Lower lobe of right lung (tissue), 2 donors: ENCODE measurements around the gene PRDM16. TPM values are rescaled to one million over a fixed set of nuclear protein-coding genes. Genes with fewer than 3 reads are reported as not detected.

Source experiments
- ATAC-seq, 2 donors: fragments of 200-7000 bp; cut with Tn5 transposase; one replicate each; pipeline ENCODE4 v1.9.1; 2020 to 2022; ENCODE audit warnings: mild to moderate bottlenecking in 2 of 2, moderate library complexity in 2 of 2
- DNase-seq: peaks from one replicate; pipeline ENCODE4 v3.0.0-alpha.2; 2020
- H3K27ac ChIP-seq: fragments of 200-600 bp; one replicate; pipeline ENCODE4 v1.8.0; 2022
- H3K27me3 ChIP-seq: fragments of 200-600 bp; one replicate; pipeline ENCODE4 v1.8.0; 2022; ENCODE audit warnings: low read depth
- H3K36me3 ChIP-seq: fragments of 200-600 bp; one replicate; pipeline ENCODE4 v1.8.0; 2022; ENCODE audit warnings: mild to moderate bottlenecking
- H3K4me1 ChIP-seq: fragments of 200-600 bp; one replicate; pipeline ENCODE4 v1.8.0; 2022
- H3K4me3 ChIP-seq: fragments of 200-600 bp; one replicate; pipeline ENCODE4 v1.8.0; 2022; ENCODE audit warnings: mild to moderate bottlenecking
- H3K9me3 ChIP-seq: fragments of 200-600 bp; one replicate; pipeline ENCODE4 v1.8.0; 2022
- intact Hi-C: fragments of 100-400 bp; cut with DNase I; formaldehyde crosslinking; loops from one replicate; pipeline ENCODE4 v1.11.0; 2022
- total RNA-seq: library from RNA; stranded (reverse); fragmentation: NEBNext Ultra II Directional; extraction: Animal tissue kit (Norgen Biotek cat#: 25700); gene quantifications from one replicate; pipeline ENCODE4 v1.2.1, GENCODE V29; 2021
- TF ChIP-seq, protein P1 (sequence below): fragments of 200-600 bp; IDR thresholded peaks from one replicate; pipeline ENCODE4 v1.8.0; 2022; ENCODE audit warnings: antibody characterized with exemption, mild to moderate bottlenecking
- donor health status: DM: no; HTN: yes; CAD: no; lungs with severe emphysema.

PRDM16 gene
- total RNA-seq, 1 donor from 2014 or later, result 19.2 TPM

DNA sequence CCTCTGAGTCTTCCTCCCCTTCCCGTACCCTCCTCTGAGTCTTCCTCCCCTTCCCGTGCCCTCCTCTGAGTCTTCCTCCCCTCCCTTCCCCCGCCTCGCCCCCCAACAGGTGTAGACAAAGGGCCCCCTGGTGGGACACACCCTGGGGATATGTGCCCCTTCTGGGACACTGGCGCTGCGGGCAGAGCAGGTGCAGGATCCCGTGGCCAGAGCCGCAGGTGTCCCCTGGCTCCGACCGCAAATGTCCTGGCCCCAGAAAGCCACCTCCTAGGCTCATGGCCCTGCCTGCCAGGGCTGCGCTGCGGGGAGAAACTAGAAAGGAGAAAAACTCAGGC is 334.0 kb downstream of the PRDM16 start:
- intact Hi-C loops, result no loop called here
- Histone ChIP-seq H3K9me3 (no peaks in the 10 kb centered on the region), H3K36me3 (peaks cover 7% of the 10 kb centered on the region), H3K27me3 (no peaks in the 10 kb centered on the region), H3K27ac (no peak overlapping the region), H3K4me1 (no peaks in the 10 kb centered on the region), H3K4me3 (no peak overlapping the region)
- TF ChIP-seq, protein P1, sequence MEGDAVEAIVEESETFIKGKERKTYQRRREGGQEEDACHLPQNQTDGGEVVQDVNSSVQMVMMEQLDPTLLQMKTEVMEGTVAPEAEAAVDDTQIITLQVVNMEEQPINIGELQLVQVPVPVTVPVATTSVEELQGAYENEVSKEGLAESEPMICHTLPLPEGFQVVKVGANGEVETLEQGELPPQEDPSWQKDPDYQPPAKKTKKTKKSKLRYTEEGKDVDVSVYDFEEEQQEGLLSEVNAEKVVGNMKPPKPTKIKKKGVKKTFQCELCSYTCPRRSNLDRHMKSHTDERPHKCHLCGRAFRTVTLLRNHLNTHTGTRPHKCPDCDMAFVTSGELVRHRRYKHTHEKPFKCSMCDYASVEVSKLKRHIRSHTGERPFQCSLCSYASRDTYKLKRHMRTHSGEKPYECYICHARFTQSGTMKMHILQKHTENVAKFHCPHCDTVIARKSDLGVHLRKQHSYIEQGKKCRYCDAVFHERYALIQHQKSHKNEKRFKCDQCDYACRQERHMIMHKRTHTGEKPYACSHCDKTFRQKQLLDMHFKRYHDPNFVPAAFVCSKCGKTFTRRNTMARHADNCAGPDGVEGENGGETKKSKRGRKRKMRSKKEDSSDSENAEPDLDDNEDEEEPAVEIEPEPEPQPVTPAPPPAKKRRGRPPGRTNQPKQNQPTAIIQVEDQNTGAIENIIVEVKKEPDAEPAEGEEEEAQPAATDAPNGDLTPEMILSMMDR, result no peak
- ATAC-seq, result no peak
- no peak for DNase-seq

DNA sequence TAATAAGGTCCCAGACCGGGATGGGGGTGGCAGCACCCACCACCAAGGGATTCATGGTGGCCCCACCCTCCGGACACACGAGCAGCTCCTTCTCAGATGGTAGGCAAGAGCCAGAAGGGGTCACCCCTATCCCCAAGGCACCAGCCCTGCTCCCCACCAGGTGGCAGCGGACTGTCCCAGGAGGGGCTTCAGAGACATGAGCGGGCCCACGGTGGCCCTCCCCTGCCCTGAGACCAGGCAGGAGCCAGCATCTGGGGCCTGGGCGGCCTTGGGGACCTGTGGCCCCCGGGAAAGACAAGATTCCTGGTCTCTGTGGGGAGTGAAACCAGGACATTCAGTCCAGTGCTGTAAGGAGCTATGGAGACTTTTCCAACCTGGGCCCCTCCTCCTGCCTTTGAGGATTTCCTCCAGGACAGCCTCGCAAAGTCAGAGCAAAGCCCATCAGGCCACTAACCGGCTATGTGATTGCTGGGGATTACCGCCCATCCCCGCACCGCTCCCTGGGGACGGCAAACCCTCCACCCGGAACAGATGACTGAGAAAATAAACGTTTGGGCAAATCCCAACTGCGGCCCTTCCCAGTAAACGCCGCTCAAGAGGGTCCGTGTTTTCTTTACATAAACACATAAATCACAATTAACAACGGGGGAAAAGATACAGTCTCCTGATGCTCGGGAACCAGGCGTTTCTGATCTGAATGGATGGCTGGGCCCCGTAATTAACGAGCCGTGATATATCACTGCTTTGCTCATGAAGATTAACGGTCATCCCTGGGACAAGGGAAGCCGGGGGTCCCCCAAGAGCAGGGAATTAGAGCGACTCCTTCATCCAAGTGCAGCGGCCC is 334.6 kb downstream of the PRDM16 start:
- TF ChIP-seq, protein P1, result no peak
- H3K4me1 ChIP-seq, result no peaks in the 10 kb centered on the region
- no peaks in the 10 kb centered on the region for H3K27me3 ChIP-seq
- peaks cover 7% of the 10 kb centered on the region for H3K36me3 ChIP-seq
- no peak overlapping the region for H3K27ac ChIP-seq
- ATAC-seq (no peak), DNase-seq (no peak)
- no peak overlapping the region for H3K4me3 ChIP-seq
- intact Hi-C loops, result no loop called here
- no peaks in the 10 kb centered on the region for H3K9me3 ChIP-seq

- no peak overlapping the region for H3K4me3 ChIP-seq
- peaks cover 7% of the 10 kb centered on the region for H3K36me3 ChIP-seq
- intact Hi-C loops, result no loop called here
- H3K27ac ChIP-seq, result no peak overlapping the region
- ATAC-seq, result no peak
- H3K27me3 ChIP-seq, result no peaks in the 10 kb centered on the region
- H3K9me3 ChIP-seq, result no peaks in the 10 kb centered on the region
- no peaks in the 10 kb centered on the region for H3K4me1 ChIP-seq
- TF ChIP-seq, protein P1, result no peak
- no peak for DNase-seq
Measured at GRCh38 chr1:3404301-3404700, 335.3 kb downstream of the PRDM16 start.

GRCh38 chr1:3404801-3405200 is 335.8 kb downstream of the PRDM16 start:
- no peak for DNase-seq
- Histone ChIP-seq H3K4me1 (no peaks in the 10 kb centered on the region), H3K36me3 (peaks cover 7% of the 10 kb centered on the region), H3K9me3 (no peaks in the 10 kb centered on the region), H3K27me3 (no peaks in the 10 kb centered on the region), H3K27ac (no peak overlapping the region), H3K4me3 (no peak overlapping the region)
- TF ChIP-seq, protein P1, result no peak
- intact Hi-C loops, result no loop called here
- no peak for ATAC-seq

- intact Hi-C loops, result no loop called here
- Histone ChIP-seq H3K27ac (no peak overlapping the region), H3K9me3 (no peaks in the 10 kb centered on the region), H3K36me3 (peaks cover 7% of the 10 kb centered on the region), H3K4me1 (no peaks in the 10 kb centered on the region), H3K4me3 (no peak overlapping the region), H3K27me3 (no peaks in the 10 kb centered on the region)
- no peak for DNase-seq
- no peak for ATAC-seq
- TF ChIP-seq, protein P1, result no peak
Measured at GRCh38 chr1:3405491-3405890, 336.5 kb downstream of the PRDM16 start.
